ENCODE measurements around the gene TCERG1. TPM values are rescaled to one million over a fixed set of nuclear protein-coding genes. Genes with fewer than 3 reads are reported as not detected.

TCERG1 gene
- total and polyA plus RNA-seq, 9 donors, result 23.6 to 70.1 (median 47.2) TPM

DNA sequence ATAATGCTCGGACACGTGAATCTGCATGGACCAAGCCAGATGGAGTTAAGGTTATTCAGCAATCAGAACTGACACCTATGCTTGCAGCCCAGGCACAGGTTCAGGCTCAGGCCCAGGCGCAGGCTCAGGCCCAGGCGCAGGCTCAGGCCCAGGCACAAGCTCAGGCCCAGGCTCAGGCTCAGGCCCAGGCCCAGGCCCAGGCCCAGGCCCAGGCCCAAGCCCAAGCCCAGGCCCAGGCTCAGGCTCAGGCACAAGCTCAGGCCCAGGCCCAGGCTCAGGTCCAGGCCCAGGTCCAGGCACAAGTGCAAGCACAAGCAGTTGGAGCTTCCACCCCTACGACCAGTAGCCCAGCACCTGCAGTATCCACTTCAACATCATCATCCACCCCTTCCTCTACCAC is 11.8 kb downstream of the TCERG1 start:
- intact Hi-C loops (cut with DNase I), result no loop called here
- WGBS, 3 donors, result 95 to 98% (median 96%) methylated on average over 5 of the region's 5 CpGs
- H3K36me3 ChIP-seq, result no peaks in the 10 kb centered on the region
- no peak overlapping the region for H3K27ac ChIP-seq
- H3K4me3 ChIP-seq, result no peak overlapping the region
- DNase-seq, result no peak
- no peaks in the 10 kb centered on the region for H3K27me3 ChIP-seq
- no peak for TF ChIP-seq POLR2A (IDR thresholded peaks at IDR 0.05)
- no peak for TF ChIP-seq EP300 (IDR thresholded peaks at IDR 0.05)
- TF ChIP-seq, protein P1, sequence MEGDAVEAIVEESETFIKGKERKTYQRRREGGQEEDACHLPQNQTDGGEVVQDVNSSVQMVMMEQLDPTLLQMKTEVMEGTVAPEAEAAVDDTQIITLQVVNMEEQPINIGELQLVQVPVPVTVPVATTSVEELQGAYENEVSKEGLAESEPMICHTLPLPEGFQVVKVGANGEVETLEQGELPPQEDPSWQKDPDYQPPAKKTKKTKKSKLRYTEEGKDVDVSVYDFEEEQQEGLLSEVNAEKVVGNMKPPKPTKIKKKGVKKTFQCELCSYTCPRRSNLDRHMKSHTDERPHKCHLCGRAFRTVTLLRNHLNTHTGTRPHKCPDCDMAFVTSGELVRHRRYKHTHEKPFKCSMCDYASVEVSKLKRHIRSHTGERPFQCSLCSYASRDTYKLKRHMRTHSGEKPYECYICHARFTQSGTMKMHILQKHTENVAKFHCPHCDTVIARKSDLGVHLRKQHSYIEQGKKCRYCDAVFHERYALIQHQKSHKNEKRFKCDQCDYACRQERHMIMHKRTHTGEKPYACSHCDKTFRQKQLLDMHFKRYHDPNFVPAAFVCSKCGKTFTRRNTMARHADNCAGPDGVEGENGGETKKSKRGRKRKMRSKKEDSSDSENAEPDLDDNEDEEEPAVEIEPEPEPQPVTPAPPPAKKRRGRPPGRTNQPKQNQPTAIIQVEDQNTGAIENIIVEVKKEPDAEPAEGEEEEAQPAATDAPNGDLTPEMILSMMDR (IDR thresholded peaks at IDR 0.05), result no peak
- H3K9me3 ChIP-seq, result no peaks in the 10 kb centered on the region
- H3K4me1 ChIP-seq (ENCODE audit: insufficient read depth), result peaks cover 2% of the 10 kb centered on the region

DNA sequence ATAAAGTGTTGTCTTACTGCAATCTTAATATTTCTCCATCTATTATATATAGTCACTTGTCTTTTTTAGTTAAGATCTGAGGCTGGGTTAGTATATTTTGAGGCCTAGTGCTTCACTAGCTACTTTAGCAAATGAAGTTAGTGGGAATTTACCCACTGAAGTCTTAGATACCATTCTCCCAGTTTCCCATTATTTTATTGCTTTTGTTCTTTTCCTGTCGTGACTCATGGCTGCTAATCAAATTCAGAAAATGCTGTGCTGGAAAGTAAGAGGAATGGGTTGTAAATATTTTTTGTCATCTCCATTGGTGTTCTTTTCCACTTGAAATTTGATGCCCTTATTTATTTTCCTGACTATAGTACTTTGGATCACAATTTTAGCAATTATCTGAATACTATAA is 14.2 kb downstream of the TCERG1 start:
- H3K27ac ChIP-seq, result no peak overlapping the region
- no peak for DNase-seq
- intact Hi-C loops (cut with DNase I), result no loop called here
- TF ChIP-seq, protein P1 (IDR thresholded peaks at IDR 0.05), result no peak
- TF ChIP-seq POLR2A (IDR thresholded peaks at IDR 0.05) (no peak), EP300 (IDR thresholded peaks at IDR 0.05) (no peak)
- no peaks in the 10 kb centered on the region for H3K4me1 ChIP-seq (ENCODE audit: insufficient read depth)
- no peaks in the 10 kb centered on the region for H3K9me3 ChIP-seq
- no peaks in the 10 kb centered on the region for H3K27me3 ChIP-seq
- WGBS, 3 donors, result 28 to 36% (median 31%) methylated on average over 1 of the region's 1 CpG
- no peak overlapping the region for H3K4me3 ChIP-seq
- no peaks in the 10 kb centered on the region for H3K36me3 ChIP-seq

- 92 to 93% (median 93%) methylated on average over 6 of the region's 6 CpGs for WGBS, 3 donors
- intact Hi-C loops (cut with DNase I), result no loop called here
- TF ChIP-seq, protein P1 (IDR thresholded peaks at IDR 0.05), result no peak
- TF ChIP-seq POLR2A (IDR thresholded peaks at IDR 0.05) (no peak), EP300 (IDR thresholded peaks at IDR 0.05) (no peak)
- DNase-seq, result no peak
- H3K27ac ChIP-seq, result no peak overlapping the region
- no peaks in the 10 kb centered on the region for H3K9me3 ChIP-seq
- H3K27me3 ChIP-seq, result no peaks in the 10 kb centered on the region
- H3K36me3 ChIP-seq, result no peaks in the 10 kb centered on the region
- H3K4me1 ChIP-seq (ENCODE audit: insufficient read depth), result no peaks in the 10 kb centered on the region
- no peak overlapping the region for H3K4me3 ChIP-seq
Observed at GRCh38 chr5:146463446-146463845, 16.3 kb downstream of the TCERG1 start.

DNA sequence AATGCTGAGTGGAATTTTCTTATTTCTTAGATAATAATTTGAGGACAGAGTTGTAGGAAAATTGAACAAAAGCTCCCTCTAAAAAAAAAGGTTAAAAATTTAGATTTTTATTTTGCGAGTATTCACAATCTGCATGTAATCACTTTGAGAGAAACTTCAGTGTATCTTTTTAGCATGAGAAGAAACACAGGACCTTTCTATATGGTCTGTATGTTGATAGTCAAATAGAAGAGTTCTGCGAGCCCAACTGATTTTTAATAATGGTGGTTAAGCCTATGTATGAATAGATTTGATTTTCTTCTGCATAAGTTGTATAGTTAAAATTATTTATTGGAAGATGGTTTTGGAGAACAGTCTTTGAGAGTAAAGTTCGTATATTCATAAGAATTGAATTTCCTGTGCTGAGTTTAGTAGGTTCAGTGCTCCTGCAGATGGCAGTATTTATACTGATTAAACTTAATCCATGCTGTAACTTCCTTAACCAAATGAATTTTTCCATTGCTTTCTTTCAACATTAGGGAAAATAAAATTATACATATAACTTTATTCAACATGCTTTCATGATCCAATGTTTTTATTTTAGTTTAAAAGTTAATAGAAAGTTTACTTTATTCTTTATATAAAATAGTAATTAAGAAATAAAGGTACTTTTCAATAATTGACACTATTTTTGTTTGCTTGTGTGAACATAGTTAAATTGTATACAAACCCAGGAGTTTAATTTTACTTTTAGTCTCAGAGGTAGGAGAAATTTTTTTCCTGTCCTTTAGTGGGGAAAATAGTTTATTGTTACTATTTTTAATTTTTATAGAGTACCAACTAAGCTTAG is 19.6 kb downstream of the TCERG1 start:
- intact Hi-C loops (cut with DNase I), result no loop called here
- no peak for DNase-seq
- Histone ChIP-seq H3K4me3 (no peak overlapping the region), H3K4me1 (ENCODE audit: insufficient read depth) (no peaks in the 10 kb centered on the region), H3K36me3 (no peaks in the 10 kb centered on the region), H3K27ac (no peak overlapping the region), H3K9me3 (no peaks in the 10 kb centered on the region), H3K27me3 (no peaks in the 10 kb centered on the region)
- WGBS, 3 donors, result 40 to 51% (median 40%) methylated on average over 3 of the region's 3 CpGs
- TF ChIP-seq, protein P1 (IDR thresholded peaks at IDR 0.05), result no peak
- TF ChIP-seq POLR2A (IDR thresholded peaks at IDR 0.05) (no peak), EP300 (IDR thresholded peaks at IDR 0.05) (no peak)

Data from ovary (tissue), 9 donors.